SHP77 treated with DMSO at 0.1 percent for 48 hours (cell line): ENCODE measurements around the gene ITGB8.

Source experiments
- DNase-seq: peaks from one replicate; lab custom pipeline; 2025; lab: John Stamatoyannopoulos, UW

The ITGB8 gene

GRCh38 chr7:20424500-20424899 is 93.8 kb downstream of the ITGB8 start:
- DNase-seq, result no peak

DNA sequence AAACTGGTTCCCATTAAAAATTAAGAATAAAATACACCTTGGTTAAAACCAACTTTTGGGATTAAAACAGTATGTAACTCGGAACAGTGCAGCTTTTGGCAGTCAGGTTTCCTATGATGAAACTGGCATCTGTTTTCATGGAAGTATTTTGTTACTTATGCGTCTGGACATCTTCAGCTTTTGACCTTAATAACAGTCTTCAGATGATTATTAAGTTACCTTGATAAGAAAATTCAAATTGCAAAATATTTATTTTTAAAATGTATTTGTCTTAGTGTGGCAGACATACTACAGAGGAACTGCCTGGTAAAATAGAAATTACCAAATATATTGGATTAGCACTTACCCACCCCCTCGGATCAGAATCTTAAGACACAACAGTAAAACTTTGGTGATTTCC is 100.0 kb downstream of the ITGB8 start:
- DNase-seq, result no peak

DNA sequence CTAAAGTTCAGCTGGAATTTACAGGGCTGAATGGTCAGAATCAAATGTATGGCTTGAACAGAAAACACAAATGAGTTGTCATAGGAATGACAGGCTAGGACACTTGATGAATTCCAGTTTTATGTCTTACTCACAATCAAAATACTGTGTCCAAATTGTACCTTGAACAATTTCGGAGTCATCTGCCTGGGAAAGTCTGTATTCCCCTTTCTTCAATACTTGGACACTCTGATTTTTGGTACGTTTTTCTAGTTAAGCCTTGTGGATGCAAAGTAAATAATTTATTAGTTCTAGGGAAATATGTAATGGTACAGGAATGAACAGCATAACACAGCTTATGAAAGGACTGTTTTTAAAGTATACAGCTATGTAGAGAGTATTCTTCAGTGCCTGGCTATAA is 100.4 kb downstream of the ITGB8 start:
- DNase-seq, result no peak

DNA sequence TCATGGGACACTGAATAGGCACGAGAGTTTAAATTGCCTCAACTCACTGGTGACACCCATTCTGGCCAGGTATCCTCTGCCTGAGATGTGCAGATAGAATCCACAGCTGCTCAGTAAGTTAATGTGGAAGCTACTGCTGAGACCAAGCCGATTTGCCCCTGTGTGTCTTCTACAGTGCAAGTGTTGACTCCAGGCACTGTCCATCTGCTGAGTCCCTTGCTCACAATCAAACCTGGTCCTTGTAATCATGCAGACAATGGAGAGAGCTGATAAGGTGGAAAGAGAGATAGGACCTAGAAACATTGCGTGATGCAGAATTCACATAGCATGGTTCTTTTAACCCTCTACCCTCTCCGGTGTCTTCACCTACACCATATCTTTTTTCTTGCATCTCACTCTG is 101.4 kb downstream of the ITGB8 start:
- no peak for DNase-seq

GRCh38 chr7:20435305-20435704 is 104.6 kb downstream of the ITGB8 start:
- no peak for DNase-seq

- DNase-seq, result no peak
These were observed 107.5 kb downstream of the ITGB8 start for GRCh38 chr7:20438248-20438647.

- DNase-seq, result no peak
These were observed 108.1 kb downstream of the ITGB8 start for GRCh38 chr7:20438694-20439376.

GRCh38 chr7:20439416-20440185 is 108.9 kb downstream of the ITGB8 start:
- no peak for DNase-seq

GRCh38 chr7:20440472-20441105 is 109.9 kb downstream of the ITGB8 start:
- no peak for DNase-seq

- DNase-seq, result no peak
These were observed 110.6 kb downstream of the ITGB8 start for GRCh38 chr7:20441346-20441745.

DNA sequence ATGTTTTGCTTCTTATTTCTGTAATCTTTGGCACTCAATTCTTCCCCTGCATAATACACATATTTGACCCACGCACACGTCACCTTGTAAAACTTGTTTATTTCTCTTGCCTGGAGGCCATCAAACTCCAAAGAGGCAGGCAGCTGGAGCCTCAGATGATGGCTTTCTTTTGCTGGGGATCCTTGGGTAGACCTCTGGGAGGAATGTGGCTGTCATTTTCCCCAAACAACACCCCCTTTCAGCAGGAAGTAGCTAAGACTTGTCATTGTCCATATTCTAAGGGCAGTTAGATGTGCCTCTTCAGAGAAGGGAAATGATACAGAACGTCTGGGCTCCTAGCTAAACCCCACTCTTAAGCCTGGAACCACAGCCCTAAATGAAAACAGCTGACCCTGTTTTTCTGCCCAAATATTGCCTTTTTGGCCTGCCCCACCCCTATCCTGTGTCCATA is 111.3 kb downstream of the ITGB8 start:
- DNase-seq, result no peak

DNA sequence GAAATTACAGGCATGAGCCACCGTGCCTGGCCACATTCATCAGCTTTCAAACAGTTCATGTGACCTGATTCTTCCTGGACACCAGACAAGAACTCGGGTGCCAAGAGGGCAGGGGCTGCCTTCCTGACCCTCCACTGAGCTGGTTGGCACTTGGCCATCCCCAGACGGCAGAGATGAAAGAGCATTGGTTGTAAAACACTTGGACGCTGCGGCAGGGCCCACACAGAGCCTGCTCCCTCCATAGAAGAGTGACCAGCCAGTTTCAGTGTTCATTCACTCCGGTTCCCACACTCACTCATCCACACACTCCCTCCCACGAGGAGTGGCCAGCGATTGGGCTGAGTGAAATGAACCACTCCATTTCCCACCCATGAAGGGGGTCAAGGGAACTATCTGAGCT is 112.3 kb downstream of the ITGB8 start:
- no peak for DNase-seq

GRCh38 chr7:20444030-20444800 is 113.5 kb downstream of the ITGB8 start:
- DNase-seq, result no peak

GRCh38 chr7:20447021-20447650 is 116.4 kb downstream of the ITGB8 start:
- DNase-seq, result no peak

DNA sequence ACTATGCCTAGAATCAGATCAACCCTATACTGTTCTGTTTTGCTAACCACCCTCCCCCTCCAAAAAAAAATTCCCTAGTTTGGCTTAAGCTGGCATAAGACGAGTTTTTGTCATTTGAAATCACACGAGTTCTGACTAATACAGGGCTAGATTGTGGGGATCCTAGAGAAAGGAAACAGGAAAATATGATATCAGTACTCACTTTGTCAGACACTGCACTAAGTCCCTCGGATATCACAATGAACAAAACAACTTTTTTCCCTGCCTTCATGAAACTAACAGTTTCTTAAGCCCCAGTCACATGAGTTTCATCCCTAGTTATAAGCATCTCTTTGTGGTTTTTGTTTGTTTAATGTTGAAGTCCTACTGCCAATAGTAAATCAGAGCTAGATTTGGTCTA is 118.5 kb downstream of the ITGB8 start:
- DNase-seq, result no peak

GRCh38 chr7:20450536-20450935 is 119.8 kb downstream of the ITGB8 start:
- DNase-seq, result no peak

GRCh38 chr7:20454202-20454601 is 123.5 kb downstream of the ITGB8 start:
- no peak for DNase-seq

DNA sequence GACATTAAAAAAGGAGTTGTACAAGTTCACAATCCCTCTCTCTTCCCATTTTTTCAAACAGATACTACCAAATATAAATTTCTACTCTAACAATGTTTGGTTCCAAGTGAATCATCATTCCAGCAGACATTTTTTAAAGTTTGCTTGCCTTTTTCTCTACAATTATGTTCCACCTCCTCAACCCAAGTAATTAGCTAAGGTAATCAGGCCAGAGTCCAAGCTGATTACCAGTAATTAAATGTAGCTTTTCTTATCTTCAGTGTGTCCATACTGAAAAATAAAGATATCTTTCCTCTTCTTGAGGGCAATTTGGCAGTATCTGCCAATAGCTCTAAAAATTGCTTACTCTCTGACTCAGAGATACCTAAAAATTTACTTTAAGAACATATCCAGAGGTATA is 126.0 kb downstream of the ITGB8 start:
- no peak for DNase-seq

GRCh38 chr7:20458521-20458920 is 127.8 kb downstream of the ITGB8 start:
- no peak for DNase-seq

- DNase-seq, result no peak
These were observed 128.7 kb downstream of the ITGB8 start for GRCh38 chr7:20459419-20459818.

DNA sequence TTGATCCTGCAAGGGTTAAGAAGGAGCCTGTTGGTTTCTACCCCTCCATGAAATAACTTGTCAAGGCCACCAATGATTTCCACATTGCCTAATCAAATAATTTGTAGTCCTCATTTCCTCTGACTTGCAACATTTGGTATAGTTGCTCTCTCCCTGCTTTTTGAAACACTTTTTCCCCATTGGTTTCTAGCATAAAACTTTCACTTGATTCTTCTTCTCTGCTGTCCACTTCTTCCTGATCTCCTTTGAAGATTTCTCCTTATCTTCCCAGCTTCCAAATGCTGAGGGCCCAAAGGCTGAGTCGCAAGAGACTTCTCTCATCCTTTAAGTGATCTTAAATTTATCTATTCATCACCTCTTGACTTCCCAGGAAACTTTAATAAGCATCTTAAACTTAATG is 134.2 kb downstream of the ITGB8 start:
- no peak for DNase-seq
